ENCODE measurements around the gene AMPH. TPM values are rescaled to one million over a fixed set of nuclear protein-coding genes. Genes with fewer than 3 reads are reported as not detected.
"Not testable (repeated sequence)": the region's sequence is repeated elsewhere in the genome, so short reads cannot be mapped to it uniquely, and the experiment has no call there.

The AMPH gene
- total RNA-seq, 1 donor from 2014 or later, result 1.8 TPM

DNA sequence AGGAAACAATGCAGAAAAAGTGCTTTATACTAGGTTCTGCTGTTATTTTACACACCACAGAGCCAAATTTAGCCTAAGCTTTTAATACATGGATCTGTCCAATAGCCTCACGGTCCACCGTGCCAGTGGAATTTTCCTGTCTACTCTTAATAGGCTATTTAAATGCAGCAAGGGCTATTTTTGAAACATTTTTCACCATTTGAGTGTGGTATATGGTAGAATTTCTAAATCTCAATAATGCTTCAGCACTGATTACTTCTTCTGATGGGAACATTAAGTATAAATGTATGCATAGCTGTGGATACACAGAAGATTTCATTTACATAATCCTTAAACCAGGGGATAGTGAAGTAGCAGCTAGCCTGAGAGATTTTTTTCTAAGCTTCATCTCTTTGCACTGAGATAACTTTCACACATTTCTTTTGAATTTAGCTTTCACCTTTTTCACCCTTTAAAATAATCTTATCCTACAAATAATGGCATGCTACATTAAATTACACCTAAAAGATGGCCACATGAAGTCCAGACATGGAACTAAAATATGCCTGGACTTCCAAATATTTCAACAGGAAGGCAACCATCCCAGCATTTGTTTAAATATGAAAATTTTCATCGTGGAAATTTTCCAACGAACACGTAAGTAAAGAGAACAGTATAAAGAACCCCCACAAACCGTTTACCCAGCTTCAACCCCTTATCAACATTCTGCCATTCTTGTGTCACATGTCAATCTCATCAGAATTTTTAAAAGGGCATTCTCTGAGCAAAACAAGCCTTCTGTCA is 45.4 kb downstream of the AMPH start:
- no peak for DNase-seq (ENCODE audit: low spot score, unreplicated experiment)
- Mint-ChIP-seq H3K9me3 (ENCODE audit: low read depth) (no peaks in the 10 kb centered on the region), H3K27ac (no peak overlapping the region), H3K4me1 (ENCODE audit: low read depth) (no peaks in the 10 kb centered on the region), H3K27me3 (no peaks in the 10 kb centered on the region), H3K4me3 (ENCODE audit: low read depth) (no peak overlapping the region), H3K36me3 (ENCODE audit: insufficient read depth) (no peaks in the 10 kb centered on the region)
- TF ChIP-seq, protein P1, sequence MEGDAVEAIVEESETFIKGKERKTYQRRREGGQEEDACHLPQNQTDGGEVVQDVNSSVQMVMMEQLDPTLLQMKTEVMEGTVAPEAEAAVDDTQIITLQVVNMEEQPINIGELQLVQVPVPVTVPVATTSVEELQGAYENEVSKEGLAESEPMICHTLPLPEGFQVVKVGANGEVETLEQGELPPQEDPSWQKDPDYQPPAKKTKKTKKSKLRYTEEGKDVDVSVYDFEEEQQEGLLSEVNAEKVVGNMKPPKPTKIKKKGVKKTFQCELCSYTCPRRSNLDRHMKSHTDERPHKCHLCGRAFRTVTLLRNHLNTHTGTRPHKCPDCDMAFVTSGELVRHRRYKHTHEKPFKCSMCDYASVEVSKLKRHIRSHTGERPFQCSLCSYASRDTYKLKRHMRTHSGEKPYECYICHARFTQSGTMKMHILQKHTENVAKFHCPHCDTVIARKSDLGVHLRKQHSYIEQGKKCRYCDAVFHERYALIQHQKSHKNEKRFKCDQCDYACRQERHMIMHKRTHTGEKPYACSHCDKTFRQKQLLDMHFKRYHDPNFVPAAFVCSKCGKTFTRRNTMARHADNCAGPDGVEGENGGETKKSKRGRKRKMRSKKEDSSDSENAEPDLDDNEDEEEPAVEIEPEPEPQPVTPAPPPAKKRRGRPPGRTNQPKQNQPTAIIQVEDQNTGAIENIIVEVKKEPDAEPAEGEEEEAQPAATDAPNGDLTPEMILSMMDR (IDR thresholded peaks at IDR 0.05; ENCODE audit: unreplicated experiment), result no peak

DNA sequence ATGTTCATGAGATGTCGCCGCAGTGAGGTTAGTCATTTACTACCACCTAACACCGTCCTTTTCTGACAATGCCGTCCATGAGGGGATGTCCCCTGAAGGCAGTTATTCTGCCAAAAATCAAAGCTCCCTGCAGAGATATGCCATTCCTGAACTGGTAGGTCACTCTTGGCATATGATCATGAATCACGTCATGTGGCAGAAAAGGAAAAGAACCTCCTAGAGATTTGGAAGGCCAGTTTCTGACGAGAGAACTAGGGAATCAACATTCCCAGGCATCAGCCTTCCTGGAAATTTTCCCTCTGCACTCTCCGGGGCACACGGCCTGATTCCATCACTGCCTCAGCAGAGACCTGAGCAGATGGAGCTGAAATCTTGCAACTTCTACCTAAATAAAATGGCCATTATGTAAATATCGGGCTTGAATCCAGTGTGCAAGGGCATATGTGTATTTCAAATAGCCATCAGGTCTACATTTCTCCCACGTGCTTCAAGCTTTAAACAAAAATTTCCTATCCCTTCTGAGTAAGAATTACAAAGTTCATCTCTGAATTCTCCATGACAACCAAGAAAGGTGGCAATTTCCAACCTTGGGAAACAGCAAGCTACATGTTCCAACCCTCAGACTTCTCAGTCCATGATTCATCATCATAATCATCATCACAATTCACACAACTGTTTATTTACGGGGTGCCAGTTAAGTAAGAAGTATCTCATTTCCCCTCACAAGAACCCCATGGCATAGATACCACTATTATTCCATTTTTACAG is 46.5 kb downstream of the AMPH start:
- H3K27me3 Mint-ChIP-seq, result no peaks in the 10 kb centered on the region
- TF ChIP-seq, protein P1 (IDR thresholded peaks at IDR 0.05; ENCODE audit: unreplicated experiment), result no peak
- DNase-seq (ENCODE audit: low spot score, unreplicated experiment), result no peak
- no peaks in the 10 kb centered on the region for H3K4me1 Mint-ChIP-seq (ENCODE audit: low read depth)
- H3K36me3 Mint-ChIP-seq (ENCODE audit: insufficient read depth), result no peaks in the 10 kb centered on the region
- H3K9me3 Mint-ChIP-seq (ENCODE audit: low read depth), result no peaks in the 10 kb centered on the region
- H3K27ac Mint-ChIP-seq, result no peak overlapping the region
- H3K4me3 Mint-ChIP-seq (ENCODE audit: low read depth), result no peak overlapping the region

DNA sequence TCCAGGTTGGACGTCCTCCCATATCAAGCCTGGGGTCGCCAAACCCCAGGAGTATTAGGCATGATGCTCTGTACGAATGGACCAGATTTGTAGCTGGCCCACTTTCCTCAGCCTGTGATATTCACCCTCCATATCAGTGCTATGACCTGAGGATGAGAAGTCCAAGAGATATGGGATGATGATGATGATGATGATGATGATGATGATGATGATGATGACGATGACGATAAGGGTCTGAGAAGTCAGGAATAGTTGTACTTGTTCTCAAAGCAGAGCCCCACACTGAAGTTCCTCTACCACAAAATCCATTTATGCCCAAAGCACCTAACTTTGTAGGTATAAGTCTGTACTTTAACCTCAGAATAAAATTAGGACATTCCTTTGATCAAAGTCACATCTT is 50.7 kb downstream of the AMPH start:
- TF ChIP-seq, protein P1 (IDR thresholded peaks at IDR 0.05; ENCODE audit: unreplicated experiment), result no peak
- no peaks in the 10 kb centered on the region for H3K27me3 Mint-ChIP-seq
- no peaks in the 10 kb centered on the region for H3K36me3 Mint-ChIP-seq (ENCODE audit: insufficient read depth)
- no peak overlapping the region for H3K4me3 Mint-ChIP-seq (ENCODE audit: low read depth)
- no peak for DNase-seq (ENCODE audit: low spot score, unreplicated experiment)
- H3K4me1 Mint-ChIP-seq (ENCODE audit: low read depth), result no peaks in the 10 kb centered on the region
- no peaks in the 10 kb centered on the region for H3K9me3 Mint-ChIP-seq (ENCODE audit: low read depth)
- no peak overlapping the region for H3K27ac Mint-ChIP-seq

DNA sequence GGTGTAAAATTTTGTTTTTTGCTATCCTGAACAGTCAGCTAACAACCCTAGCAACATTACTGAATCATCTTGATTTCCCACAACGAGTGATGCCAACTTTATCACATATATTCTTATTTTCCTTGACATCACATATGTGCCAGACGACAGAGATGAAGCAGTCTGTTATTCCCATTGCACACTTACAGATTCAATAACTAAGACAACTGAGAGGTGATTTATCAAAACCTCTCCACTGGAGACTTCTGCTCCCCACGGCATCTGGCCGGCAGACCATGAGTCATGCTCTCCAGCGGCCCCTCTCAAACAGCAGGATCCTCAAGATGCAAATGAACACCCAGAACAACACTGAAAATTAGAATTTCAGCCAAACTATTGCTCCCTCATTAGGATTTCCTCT is 57.1 kb downstream of the AMPH start:
- H3K27me3 Mint-ChIP-seq, result no peaks in the 10 kb centered on the region
- no peak overlapping the region for H3K27ac Mint-ChIP-seq
- H3K4me1 Mint-ChIP-seq (ENCODE audit: low read depth), result no peaks in the 10 kb centered on the region
- no peak overlapping the region for H3K4me3 Mint-ChIP-seq (ENCODE audit: low read depth)
- H3K9me3 Mint-ChIP-seq (ENCODE audit: low read depth), result no peaks in the 10 kb centered on the region
- H3K36me3 Mint-ChIP-seq (ENCODE audit: insufficient read depth), result no peaks in the 10 kb centered on the region
- TF ChIP-seq, protein P1 (IDR thresholded peaks at IDR 0.05; ENCODE audit: unreplicated experiment), result no peak
- no peak for DNase-seq (ENCODE audit: low spot score, unreplicated experiment)

DNA sequence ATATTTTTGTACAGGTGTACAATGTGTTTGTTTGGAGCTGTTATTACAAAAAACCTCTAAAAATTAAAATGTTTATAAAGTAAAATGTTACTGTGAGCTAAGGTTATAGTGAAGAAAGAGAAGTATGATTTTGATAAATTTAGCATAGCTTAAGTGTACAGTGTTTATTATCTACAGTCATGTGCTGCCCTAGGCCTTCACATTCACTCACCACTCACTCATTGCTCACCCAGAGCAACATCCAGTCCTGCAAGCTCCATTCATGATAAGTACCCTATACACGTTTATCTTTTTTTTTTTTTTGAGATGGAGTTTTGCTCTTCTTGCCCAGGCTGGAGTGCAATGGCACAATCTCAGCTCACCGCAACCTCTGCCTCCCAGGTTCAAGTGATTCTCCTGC is 59.6 kb downstream of the AMPH start:
- not testable (repeated sequence) for H3K27me3 Mint-ChIP-seq; H3K4me3 Mint-ChIP-seq (ENCODE audit: low read depth); DNase-seq (ENCODE audit: low spot score, unreplicated experiment); H3K9me3 Mint-ChIP-seq (ENCODE audit: low read depth); H3K27ac Mint-ChIP-seq; H3K36me3 Mint-ChIP-seq (ENCODE audit: insufficient read depth); H3K4me1 Mint-ChIP-seq (ENCODE audit: low read depth)

Data from progenitor cell of endocrine pancreas (in vitro differentiated cells).